Astrocyte (in vitro differentiated cells and primary cell): Measurements from ENCODE around the gene KCNH2. TPM values are rescaled to one million over a fixed set of nuclear protein-coding genes. Genes with fewer than 3 reads are reported as not detected.
A peak's percentile ranks its signal among the peaks of the same experiment; 100 is the strongest.
"Not testable (repeated sequence)": the region's sequence is repeated elsewhere in the genome, so short reads cannot be mapped to it uniquely, and the experiment has no call there.

Experiments used
- DNase-seq: peaks from one replicate; pipeline ENCODE4 v3.0.0-alpha.2; 2010; ENCODE audit warnings: low read depth
- FAIRE-seq: peaks from 2 replicates; lab custom pipeline; 2011; peaks lifted over from hg19 to GRCh38; lab: Jason Lieb, UNC
- H2AFZ ChIP-seq: 2 replicates; pipeline ENCODE4 v1.6.0; 2012; ENCODE audit warnings: low read depth, low read length, inconsistent platforms
- H3K27ac ChIP-seq: 2 replicates; pipeline ENCODE4 v1.5.1; 2011; ENCODE audit warnings: low read depth, low read length, inconsistent platforms
- H3K27me3 ChIP-seq: 2 replicates; pipeline ENCODE4 v1.6.0; 2011; ENCODE audit warnings: low read length, inconsistent platforms; ENCODE audit not compliant: insufficient read depth
- H3K36me3 ChIP-seq: 2 replicates; pipeline ENCODE4 v1.5.1; 2011; ENCODE audit warnings: low read length, inconsistent platforms; ENCODE audit not compliant: insufficient read depth
- H3K4me1 ChIP-seq: 2 replicates; pipeline ENCODE4 v1.5.1; 2011; ENCODE audit warnings: low read length, inconsistent platforms; ENCODE audit not compliant: insufficient read depth
- H3K4me2 ChIP-seq: 2 replicates; pipeline ENCODE4 v1.6.0; 2012; ENCODE audit warnings: low read length, inconsistent platforms
- H3K4me3 ChIP-seq: 2 replicates; pipeline ENCODE4 v1.5.1; 2011; ENCODE audit warnings: low read depth, mild to moderate bottlenecking, low read length, inconsistent platforms; ENCODE audit not compliant: insufficient read depth
- H3K79me2 ChIP-seq: 2 replicates; pipeline ENCODE4 v1.6.0; 2012; ENCODE audit warnings: mild to moderate bottlenecking, low read length, inconsistent platforms; ENCODE audit not compliant: insufficient read depth
- H3K9ac ChIP-seq: 2 replicates; pipeline ENCODE4 v1.6.0; 2012; ENCODE audit warnings: mild to moderate bottlenecking, low read length, inconsistent platforms
- H3K9me3 ChIP-seq: 2 replicates; pipeline ENCODE4 v1.5.1; 2012; ENCODE audit warnings: low read depth, mild to moderate bottlenecking, low read length, inconsistent platforms; ENCODE audit not compliant: insufficient read depth
- H4K20me1 ChIP-seq: 2 replicates; pipeline ENCODE4 v1.6.0; 2012; ENCODE audit warnings: low read length, inconsistent platforms; ENCODE audit not compliant: insufficient read depth
- H3K27ac Mint-ChIP-seq: one replicate; pipeline ENCODE4 v1.8.0; 2021; ENCODE audit warnings: mild to moderate bottlenecking, mixed read lengths; ENCODE audit not compliant: unreplicated experiment
- H3K27me3 Mint-ChIP-seq: one replicate; pipeline ENCODE4 v1.8.0; 2021; ENCODE audit warnings: low read depth, mixed read lengths; ENCODE audit not compliant: unreplicated experiment
- H3K36me3 Mint-ChIP-seq: one replicate; pipeline ENCODE4 v1.8.0; 2021; ENCODE audit warnings: low read depth, mixed read lengths; ENCODE audit not compliant: unreplicated experiment
- H3K4me1 Mint-ChIP-seq: one replicate; pipeline ENCODE4 v1.8.0; 2021; ENCODE audit warnings: low read depth, mixed read lengths; ENCODE audit not compliant: unreplicated experiment
- H3K4me3 Mint-ChIP-seq: one replicate; pipeline ENCODE4 v1.8.0; 2021; ENCODE audit warnings: mild to moderate bottlenecking, moderate library complexity, mixed read lengths; ENCODE audit not compliant: unreplicated experiment
- H3K9me3 Mint-ChIP-seq: one replicate; pipeline ENCODE4 v1.8.0; 2021; ENCODE audit warnings: mild to moderate bottlenecking, mixed read lengths; ENCODE audit not compliant: unreplicated experiment
- EZH2 ChIP-seq: IDR thresholded peaks from 2 replicates; pipeline ENCODE4 v1.6.1; 2012; ENCODE audit warnings: mild to moderate bottlenecking, low read length, inconsistent platforms; ENCODE audit not compliant: insufficient read depth
- total RNA-seq: library from RNA; stranded (reverse); gene quantifications from 2 replicates; pipeline ENCODE4 v1.2.1, GENCODE V29; 2021
- TF ChIP-seq, protein P1 (sequence below): IDR thresholded peaks from 2 replicates; pipeline ENCODE4 v1.5.1; 2011; ENCODE audit warnings: low read depth, mild to moderate bottlenecking, inconsistent platforms, low read length, moderate library complexity; ENCODE audit not compliant: insufficient read depth

The KCNH2 gene
- total RNA-seq, 1 donor from 2014 or later, result 4.6 TPM

GRCh38 chr7:151013356-151013732 is 35.2 kb upstream of the KCNH2 start:
- no peak overlapping the region for H3K4me3 ChIP-seq
- DNase-seq, result no peak
- no peaks in the 10 kb centered on the region for H3K9me3 ChIP-seq
- Mint-ChIP-seq H3K4me1 (peaks cover 15% of the 10 kb centered on the region), H3K4me3 (no peak overlapping the region), H3K9me3 (peaks cover 2% of the 10 kb centered on the region), H3K27ac (no peak overlapping the region), H3K27me3 (peaks cover 44% of the 10 kb centered on the region), H3K36me3 (peaks cover 12% of the 10 kb centered on the region)
- no peaks in the 10 kb centered on the region for H3K36me3 ChIP-seq
- no peak for FAIRE-seq
- H3K27me3 ChIP-seq, result peaks cover 12% of the 10 kb centered on the region
- H3K4me1 ChIP-seq, result peaks cover 17% of the 10 kb centered on the region
- no peak overlapping the region for H3K9ac ChIP-seq
- H2AFZ ChIP-seq, result peak overlapping the region; percentile 94
- no peak overlapping the region for H3K27ac ChIP-seq
- no peaks in the 10 kb centered on the region for H4K20me1 ChIP-seq
- H3K4me2 ChIP-seq, result peak overlapping the region; percentile 86
- TF ChIP-seq, protein P1, sequence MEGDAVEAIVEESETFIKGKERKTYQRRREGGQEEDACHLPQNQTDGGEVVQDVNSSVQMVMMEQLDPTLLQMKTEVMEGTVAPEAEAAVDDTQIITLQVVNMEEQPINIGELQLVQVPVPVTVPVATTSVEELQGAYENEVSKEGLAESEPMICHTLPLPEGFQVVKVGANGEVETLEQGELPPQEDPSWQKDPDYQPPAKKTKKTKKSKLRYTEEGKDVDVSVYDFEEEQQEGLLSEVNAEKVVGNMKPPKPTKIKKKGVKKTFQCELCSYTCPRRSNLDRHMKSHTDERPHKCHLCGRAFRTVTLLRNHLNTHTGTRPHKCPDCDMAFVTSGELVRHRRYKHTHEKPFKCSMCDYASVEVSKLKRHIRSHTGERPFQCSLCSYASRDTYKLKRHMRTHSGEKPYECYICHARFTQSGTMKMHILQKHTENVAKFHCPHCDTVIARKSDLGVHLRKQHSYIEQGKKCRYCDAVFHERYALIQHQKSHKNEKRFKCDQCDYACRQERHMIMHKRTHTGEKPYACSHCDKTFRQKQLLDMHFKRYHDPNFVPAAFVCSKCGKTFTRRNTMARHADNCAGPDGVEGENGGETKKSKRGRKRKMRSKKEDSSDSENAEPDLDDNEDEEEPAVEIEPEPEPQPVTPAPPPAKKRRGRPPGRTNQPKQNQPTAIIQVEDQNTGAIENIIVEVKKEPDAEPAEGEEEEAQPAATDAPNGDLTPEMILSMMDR, result no peak
- no peak for TF ChIP-seq EZH2
- H3K79me2 ChIP-seq, result no peaks in the 10 kb centered on the region

DNA sequence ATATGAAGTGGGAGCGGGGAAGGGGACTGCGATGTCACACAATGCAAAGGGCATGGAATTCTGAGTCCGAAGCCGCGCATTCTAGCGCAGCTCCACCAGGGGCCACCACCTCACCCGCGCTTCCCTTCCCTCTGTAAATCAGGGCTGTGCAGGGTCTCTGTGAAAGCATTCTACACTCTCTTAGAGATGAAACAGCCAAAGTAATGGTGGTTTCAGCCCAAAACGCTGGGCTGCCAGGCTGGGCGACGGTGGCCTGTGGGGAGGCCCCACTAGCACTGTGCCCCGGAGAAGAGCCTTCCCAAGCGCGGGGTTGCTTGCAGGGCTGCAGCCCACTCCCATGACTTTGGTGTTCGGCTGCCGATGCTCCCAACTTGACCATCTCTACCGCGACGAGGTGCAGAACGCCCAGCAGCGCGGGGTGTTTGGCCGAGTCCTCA is 34.8 kb upstream of the KCNH2 start:
- TF ChIP-seq, protein P1, result peak; percentile 54
- no peak for TF ChIP-seq EZH2
- no peak overlapping the region for H3K9ac ChIP-seq
- peaks cover 12% of the 10 kb centered on the region for H3K36me3 Mint-ChIP-seq
- H3K4me1 Mint-ChIP-seq, result peaks cover 15% of the 10 kb centered on the region
- H3K79me2 ChIP-seq, result no peaks in the 10 kb centered on the region
- H3K27ac Mint-ChIP-seq, result no peak overlapping the region
- peaks cover 43% of the 10 kb centered on the region for H3K27me3 Mint-ChIP-seq
- no peak overlapping the region for H3K4me3 ChIP-seq
- H3K4me1 ChIP-seq, result peaks cover 13% of the 10 kb centered on the region
- peaks cover 2% of the 10 kb centered on the region for H3K9me3 Mint-ChIP-seq
- DNase-seq (no peak), FAIRE-seq (no peak)
- no peaks in the 10 kb centered on the region for H3K36me3 ChIP-seq
- H2AFZ ChIP-seq, result peak overlapping the region; percentile 50
- H3K9me3 ChIP-seq, result no peaks in the 10 kb centered on the region
- no peak overlapping the region for H3K4me3 Mint-ChIP-seq
- peaks cover 11% of the 10 kb centered on the region for H3K27me3 ChIP-seq
- H3K27ac ChIP-seq, result no peak overlapping the region
- peak overlapping the region; percentile 86 for H3K4me2 ChIP-seq
- H4K20me1 ChIP-seq, result no peaks in the 10 kb centered on the region

GRCh38 chr7:151012031-151012692 is 34.0 kb upstream of the KCNH2 start:
- TF ChIP-seq, protein P1, result no peak
- no peak for TF ChIP-seq EZH2
- Histone ChIP-seq H4K20me1 (no peaks in the 10 kb centered on the region), H3K9ac (no peak overlapping the region), H3K36me3 (no peaks in the 10 kb centered on the region), H3K4me3 (no peak overlapping the region), H3K27me3 (peaks cover 7% of the 10 kb centered on the region), H3K4me1 (peaks cover 13% of the 10 kb centered on the region), H3K4me2 (no peak overlapping the region), H3K27ac (no peak overlapping the region), H3K9me3 (no peaks in the 10 kb centered on the region), H3K79me2 (no peaks in the 10 kb centered on the region), H2AFZ (no peak overlapping the region)
- peaks cover 15% of the 10 kb centered on the region for H3K4me1 Mint-ChIP-seq
- no peak for DNase-seq
- peaks cover 41% of the 10 kb centered on the region for H3K27me3 Mint-ChIP-seq
- peak overlapping the region; percentile 68 for H3K4me3 Mint-ChIP-seq
- peak; percentile 17 for FAIRE-seq
- peaks cover 2% of the 10 kb centered on the region for H3K9me3 Mint-ChIP-seq
- H3K27ac Mint-ChIP-seq, result no peak overlapping the region
- peaks cover 12% of the 10 kb centered on the region for H3K36me3 Mint-ChIP-seq

GRCh38 chr7:151011616-151012015 is 33.5 kb upstream of the KCNH2 start:
- H2AFZ ChIP-seq, H3K9me3 Mint-ChIP-seq, H4K20me1 ChIP-seq, DNase-seq, H3K27me3 ChIP-seq, H3K79me2 ChIP-seq, H3K9ac ChIP-seq, H3K4me2 ChIP-seq, H3K4me3 ChIP-seq, H3K27ac ChIP-seq, H3K36me3 ChIP-seq, H3K27ac Mint-ChIP-seq, H3K9me3 ChIP-seq, FAIRE-seq: not testable (repeated sequence)
- Mint-ChIP-seq H3K27me3 (peaks cover 37% of the 10 kb centered on the region), H3K4me3 (peak overlapping the region; percentile 4), H3K36me3 (peaks cover 12% of the 10 kb centered on the region), H3K4me1 (peaks cover 15% of the 10 kb centered on the region)
- peaks cover 13% of the 10 kb centered on the region for H3K4me1 ChIP-seq
